ENCODE data around the gene TRPM4.
"Not testable (repeated sequence)": the region's sequence is repeated elsewhere in the genome, so short reads cannot be mapped to it uniquely, and the experiment has no call there.

The TRPM4 gene

GRCh38 chr19:49190781-49191180 is 33.2 kb downstream of the TRPM4 start:
- DNase-seq (ENCODE audit: low read depth) = no peak

GRCh38 chr19:49193822-49194394 is 36.3 kb downstream of the TRPM4 start:
- DNase-seq (ENCODE audit: low read depth) = no peak

- DNase-seq (ENCODE audit: low read depth) = no peak
Observed at GRCh38 chr19:49194408-49194807, 36.8 kb downstream of the TRPM4 start.

- DNase-seq (ENCODE audit: low read depth) = no peak
Observed at GRCh38 chr19:49196527-49197240, 39.1 kb downstream of the TRPM4 start.

- DNase-seq (ENCODE audit: low read depth) = no peak
Observed at GRCh38 chr19:49200238-49200862, 42.8 kb downstream of the TRPM4 start.

- DNase-seq (ENCODE audit: low read depth) = no peak
Observed at GRCh38 chr19:49201042-49201441, 43.5 kb downstream of the TRPM4 start.

- no peak for DNase-seq (ENCODE audit: low read depth)
Observed at GRCh38 chr19:49205114-49205513, 47.5 kb downstream of the TRPM4 start.

- DNase-seq (ENCODE audit: low read depth) = not testable (repeated sequence)
Observed at GRCh38 chr19:49209502-49209901, 51.9 kb downstream of the TRPM4 start.

GRCh38 chr19:49210108-49210900 is 52.7 kb downstream of the TRPM4 start:
- no peak for DNase-seq (ENCODE audit: low read depth)

GRCh38 chr19:49210901-49211451 is 53.4 kb downstream of the TRPM4 start:
- no peak for DNase-seq (ENCODE audit: low read depth)

GRCh38 chr19:49212016-49212701 is 54.6 kb downstream of the TRPM4 start:
- DNase-seq (ENCODE audit: low read depth) = no peak

- DNase-seq (ENCODE audit: low read depth) = no peak
Observed at GRCh38 chr19:49213791-49214190, 56.2 kb downstream of the TRPM4 start.

- DNase-seq (ENCODE audit: low read depth) = no peak
Observed at GRCh38 chr19:49214701-49215100, 57.1 kb downstream of the TRPM4 start.

- DNase-seq (ENCODE audit: low read depth) = no peak
Observed at GRCh38 chr19:49216071-49216470, 58.5 kb downstream of the TRPM4 start.

GRCh38 chr19:49217382-49217781 is 59.8 kb downstream of the TRPM4 start:
- no peak for DNase-seq (ENCODE audit: low read depth)

GRCh38 chr19:49222011-49222410 is 64.4 kb downstream of the TRPM4 start:
- no peak for DNase-seq (ENCODE audit: low read depth)

GRCh38 chr19:49222528-49222927 is 64.9 kb downstream of the TRPM4 start:
- DNase-seq (ENCODE audit: low read depth) = no peak

GRCh38 chr19:49223472-49223871 is 65.9 kb downstream of the TRPM4 start:
- DNase-seq (ENCODE audit: low read depth) = no peak

GRCh38 chr19:49224441-49224840 is 66.8 kb downstream of the TRPM4 start:
- DNase-seq (ENCODE audit: low read depth) = not testable (repeated sequence)

GRCh38 chr19:49224879-49225278 is 67.3 kb downstream of the TRPM4 start:
- DNase-seq (ENCODE audit: low read depth) = no peak

- DNase-seq (ENCODE audit: low read depth) = no peak
Observed at GRCh38 chr19:49229416-49229815, 71.8 kb downstream of the TRPM4 start.

GRCh38 chr19:49231389-49231788 is 73.8 kb downstream of the TRPM4 start:
- DNase-seq (ENCODE audit: low read depth) = no peak

Data from stimulated activated CD8-positive, alpha-beta memory T cell treated with anti-CD3 and anti-CD28 coated beads, Interleukin-15, amount 100 ng/mL, for 24 hours (primary cell).